Mucosa of stomach (tissue), 1 donor: Measurements from ENCODE around the gene TMEM161A.
"Not testable (repeated sequence)": the region's sequence is repeated elsewhere in the genome, so short reads cannot be mapped to it uniquely, and the experiment has no call there.

Experiments used
- H3K27me3 ChIP-seq: one replicate; pipeline ENCODE4 v1.7.0; 2013; ENCODE audit warnings: mild to moderate bottlenecking, low read length; ENCODE audit not compliant: control insufficient read depth, insufficient read depth
- H3K36me3 ChIP-seq: one replicate; pipeline ENCODE4 v1.7.0; 2013; ENCODE audit warnings: low read length; ENCODE audit not compliant: control insufficient read depth, insufficient read depth
- H3K4me1 ChIP-seq: one replicate; pipeline ENCODE4 v1.7.0; 2013; ENCODE audit warnings: mild to moderate bottlenecking, low read length; ENCODE audit not compliant: control insufficient read depth, insufficient read depth
- H3K4me3 ChIP-seq: one replicate; pipeline ENCODE4 v1.7.0; 2013; ENCODE audit warnings: low read length
- H3K9ac ChIP-seq: one replicate; pipeline ENCODE4 v1.7.0; 2013; ENCODE audit warnings: mild to moderate bottlenecking, low read length, moderate library complexity
- H3K9me3 ChIP-seq: one replicate; pipeline ENCODE4 v1.7.0; 2013; ENCODE audit warnings: mild to moderate bottlenecking, low read length, moderate library complexity; ENCODE audit not compliant: control insufficient read depth
- donor health status: Pancreatic carcinoma.

Gene TMEM161A

GRCh38 chr19:19138109-19138981, at the start of gene TMEM161A:
Gene TMEM161A (minus strand): TSS chr19:19138478. CDS start chr19:19138428, 50 bp downstream.
- no peaks in the 10 kb centered on the region for H3K9me3 ChIP-seq
- H3K36me3 ChIP-seq, result no peaks in the 10 kb centered on the region
- H3K9ac ChIP-seq, result peak within 1 kb of the TSS; percentile 97
- peak within 1 kb of the TSS; percentile 95 for H3K4me3 ChIP-seq
- peaks cover 12% of the 10 kb centered on the region for H3K4me1 ChIP-seq
- no peaks in the 10 kb centered on the region for H3K27me3 ChIP-seq

- Histone ChIP-seq H3K36me3 (peaks cover 3% of the 10 kb centered on the region), H3K4me3 (no peak overlapping the region), H3K9ac (no peak overlapping the region), H3K27me3 (no peaks in the 10 kb centered on the region), H3K9me3 (no peaks in the 10 kb centered on the region), H3K4me1 (peaks cover 12% of the 10 kb centered on the region)
These were observed 48.5 kb upstream of the TMEM161A start for GRCh38 chr19:19186742-19187141.

- no peaks in the 10 kb centered on the region for H3K27me3 ChIP-seq
- H3K4me1 ChIP-seq, result peaks cover 10% of the 10 kb centered on the region
- no peaks in the 10 kb centered on the region for H3K36me3 ChIP-seq
- no peak overlapping the region for H3K9ac ChIP-seq
- no peak overlapping the region for H3K4me3 ChIP-seq
- H3K9me3 ChIP-seq, result no peaks in the 10 kb centered on the region
These were observed 47.8 kb upstream of the TMEM161A start for GRCh38 chr19:19185853-19186740.

- Histone ChIP-seq H3K9ac (no peak overlapping the region), H3K4me1 (no peaks in the 10 kb centered on the region), H3K27me3 (no peaks in the 10 kb centered on the region), H3K4me3 (no peak overlapping the region), H3K36me3 (peaks cover 9% of the 10 kb centered on the region), H3K9me3 (no peaks in the 10 kb centered on the region)
These were observed 43.3 kb upstream of the TMEM161A start for GRCh38 chr19:19181488-19181998.

GRCh38 chr19:19179548-19180441, 41.5 kb upstream of the TMEM161A start:
- no peaks in the 10 kb centered on the region for H3K27me3 ChIP-seq
- peaks cover 9% of the 10 kb centered on the region for H3K36me3 ChIP-seq
- H3K9me3 ChIP-seq, result no peaks in the 10 kb centered on the region

DNA sequence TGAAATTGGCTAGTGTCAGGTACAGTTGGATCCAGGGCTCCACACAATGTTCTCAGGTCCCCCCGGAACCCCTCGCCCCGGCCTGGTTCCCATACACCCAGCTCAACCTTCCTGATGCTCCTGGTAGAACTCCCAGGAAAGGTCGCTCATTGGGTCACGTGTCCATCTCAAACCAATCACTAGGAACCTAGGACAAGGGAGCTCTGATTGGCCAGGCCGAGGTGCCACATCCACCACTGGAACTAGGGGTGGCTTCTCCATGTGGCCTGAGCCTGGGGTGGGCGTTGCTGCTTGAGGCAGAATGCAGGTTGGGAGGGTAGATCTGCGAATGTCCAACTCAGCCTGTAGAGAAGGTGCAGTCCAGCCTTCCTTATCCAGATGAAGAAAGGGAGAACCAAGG, 38.7 kb upstream of the TMEM161A start:
- Histone ChIP-seq H3K27me3 (no peaks in the 10 kb centered on the region), H3K4me1 (no peaks in the 10 kb centered on the region), H3K9ac (no peak overlapping the region), H3K4me3 (no peak overlapping the region), H3K36me3 (peaks cover 9% of the 10 kb centered on the region), H3K9me3 (no peaks in the 10 kb centered on the region)

More at GRCh38 chr19:19179548-19180441, 41.5 kb upstream of the TMEM161A start:
- Histone ChIP-seq H3K4me1 (no peaks in the 10 kb centered on the region), H3K4me3 (no peak overlapping the region), H3K9ac (no peak overlapping the region)

DNA sequence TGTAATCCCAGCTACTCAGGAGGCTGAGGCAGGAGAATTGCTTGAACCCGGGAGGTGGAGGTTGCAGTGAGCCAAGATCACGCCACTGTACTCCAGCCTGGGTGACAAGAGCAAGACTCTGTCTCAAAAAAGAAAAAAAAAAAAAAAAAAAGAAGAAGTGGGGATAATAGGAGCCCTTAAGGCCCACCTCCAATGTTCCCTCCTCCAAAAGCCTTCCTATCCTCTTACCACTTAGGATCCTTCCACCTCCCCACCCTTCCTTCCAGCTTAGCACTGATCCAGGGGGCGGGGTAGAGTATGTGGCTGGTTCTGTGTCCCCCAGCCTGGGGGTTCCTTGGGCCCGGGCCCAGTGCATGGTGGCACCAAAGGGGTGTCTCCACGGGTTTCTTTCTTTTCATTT, 35.0 kb upstream of the TMEM161A start:
- not testable (repeated sequence) for H3K27me3 ChIP-seq, H3K36me3 ChIP-seq, H3K4me3 ChIP-seq, H3K9ac ChIP-seq, H3K9me3 ChIP-seq
- H3K4me1 ChIP-seq, result peaks cover 12% of the 10 kb centered on the region

DNA sequence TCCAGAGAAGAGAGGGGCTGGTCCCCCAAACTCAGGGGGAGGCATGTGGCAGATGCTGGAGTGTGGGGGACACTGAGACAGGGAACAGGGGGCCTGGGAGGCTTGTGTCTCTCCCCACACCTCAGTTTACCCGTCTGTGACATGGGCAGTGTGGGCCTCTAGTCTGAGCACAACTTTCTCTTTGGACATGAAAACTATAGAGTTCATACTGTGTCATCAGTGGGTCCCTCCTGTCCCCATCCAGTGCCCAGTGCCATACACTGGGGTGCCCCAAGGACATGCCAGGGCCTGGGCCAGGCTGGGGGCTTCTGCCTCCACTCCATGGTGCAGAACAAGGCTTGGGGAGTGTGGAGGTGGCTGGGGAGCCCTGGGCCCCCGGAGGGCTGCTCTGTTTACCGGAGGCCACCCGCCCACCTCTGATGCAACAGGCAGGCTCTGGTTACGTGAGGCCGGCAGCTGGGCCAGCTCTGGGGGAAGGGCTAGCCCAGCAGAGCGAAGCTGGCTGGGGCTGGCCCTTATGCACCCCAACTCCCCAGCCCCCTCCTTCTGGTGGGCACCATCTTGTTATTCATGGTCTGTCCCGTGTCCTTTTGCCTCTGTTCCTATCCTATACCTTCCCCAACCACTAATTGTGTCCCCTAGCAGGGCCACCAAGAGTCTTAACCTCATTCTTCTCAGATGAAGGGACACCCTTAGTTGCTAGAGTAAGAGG, 33.7 kb upstream of the TMEM161A start:
- no peak overlapping the region for H3K4me3 ChIP-seq
- H3K4me1 ChIP-seq, result peaks cover 12% of the 10 kb centered on the region
- no peak overlapping the region for H3K9ac ChIP-seq

DNA sequence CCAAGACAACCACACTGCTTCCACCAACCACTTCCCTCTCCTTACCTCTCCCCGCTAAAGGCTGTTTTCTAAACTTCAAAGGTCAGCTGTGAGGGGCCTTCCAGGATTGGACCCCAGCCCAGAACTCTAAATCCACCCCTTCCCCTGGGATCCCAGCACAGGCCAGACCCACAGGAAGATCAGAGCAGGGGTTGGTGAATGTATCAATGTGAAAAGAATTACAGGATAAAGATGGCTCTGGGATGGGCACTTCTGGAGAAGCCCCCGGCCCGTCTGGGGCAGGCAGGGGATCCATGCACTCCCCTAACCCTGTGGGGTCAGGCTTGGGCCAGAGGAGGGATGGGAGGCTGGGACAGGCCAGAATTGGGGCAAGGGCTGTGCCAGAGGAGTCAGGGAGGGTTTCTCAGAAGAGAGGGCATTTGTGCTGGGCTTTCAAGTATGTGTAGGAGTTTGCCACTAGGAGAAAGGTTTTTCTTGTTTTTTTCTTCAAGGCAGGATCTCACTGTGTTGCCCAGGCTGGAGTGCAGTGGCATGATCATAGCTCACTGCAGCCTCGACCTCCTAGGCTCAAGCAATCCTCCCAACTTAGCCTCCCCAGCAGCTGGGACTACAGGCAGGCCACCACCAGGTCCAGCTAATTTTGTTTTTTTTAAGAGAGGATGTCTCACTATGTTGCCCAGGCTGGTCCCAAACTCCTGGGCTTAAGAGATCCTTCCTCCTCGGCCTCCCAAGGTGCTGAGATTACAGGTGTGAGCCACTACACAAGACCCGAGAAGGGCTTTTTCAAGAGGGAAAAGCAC, 32.8 kb upstream of the TMEM161A start:
- H3K9me3 ChIP-seq, result no peaks in the 10 kb centered on the region
- H3K4me1 ChIP-seq, result peaks cover 12% of the 10 kb centered on the region
- H3K27me3 ChIP-seq, result no peaks in the 10 kb centered on the region
- no peak overlapping the region for H3K9ac ChIP-seq
- H3K4me3 ChIP-seq, result no peak overlapping the region
- no peaks in the 10 kb centered on the region for H3K36me3 ChIP-seq

More for the DNA sequence above, 33.7 kb upstream of the TMEM161A start:
- H3K36me3 ChIP-seq, result no peaks in the 10 kb centered on the region
- H3K27me3 ChIP-seq, result no peaks in the 10 kb centered on the region
- H3K9me3 ChIP-seq, result no peaks in the 10 kb centered on the region

- Histone ChIP-seq H3K9ac (no peak within 1 kb of the TSS), H3K36me3 (no peaks in the 10 kb centered on the region), H3K27me3 (no peaks in the 10 kb centered on the region), H3K9me3 (no peaks in the 10 kb centered on the region), H3K4me1 (peaks cover 12% of the 10 kb centered on the region), H3K4me3 (no peak within 1 kb of the TSS)
These were observed 32.0 kb upstream of the TMEM161A start, which contains the start of gene MEF2B for GRCh38 chr19:19170053-19170872. Gene MEF2B (minus strand): TSS chr19:19170263. CDS start chr19:19150735, 19,528 bp downstream.
